DMS79 (cell line): ENCODE results near the gene TRABD2B.
A peak's percentile ranks its signal among the peaks of the same experiment; 100 is the strongest.

Experiments
- DNase-seq: peaks from one replicate; lab custom pipeline; 2025; lab: John Stamatoyannopoulos, UW

TRABD2B gene

DNA sequence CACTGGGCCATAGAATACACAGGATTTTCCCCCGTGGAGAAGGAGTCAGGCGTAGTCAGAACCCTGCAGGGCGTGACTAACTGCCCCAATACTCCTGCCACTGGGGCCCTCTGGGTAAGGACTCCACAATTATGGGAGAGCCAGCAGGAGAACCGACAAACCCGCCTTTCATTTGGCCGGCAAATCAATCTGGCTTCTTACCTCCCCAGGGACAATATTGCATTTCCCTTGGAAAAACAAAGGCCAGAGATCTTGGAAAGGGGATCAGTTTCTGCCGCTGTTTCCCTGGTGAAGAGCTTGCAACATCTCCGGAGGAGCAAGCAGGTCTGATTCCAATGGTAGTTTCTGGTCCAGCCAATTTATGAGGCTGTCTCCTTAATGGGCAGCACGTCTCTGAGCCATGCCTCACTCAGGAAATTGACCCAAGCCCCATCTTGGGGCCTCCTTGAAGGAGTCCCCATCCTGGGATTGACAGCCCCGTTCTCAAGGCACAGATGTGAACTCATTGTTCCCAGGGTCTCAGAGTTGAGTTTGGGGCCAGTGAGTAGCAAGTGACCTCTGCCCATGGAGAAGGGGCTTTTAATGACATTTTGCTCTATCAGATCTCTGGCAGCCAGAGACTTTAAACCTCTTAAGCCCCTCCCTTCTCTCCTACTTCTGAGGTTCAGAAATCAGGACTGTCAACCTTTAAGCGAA lies 4.3 kb downstream of the TRABD2B start:
- DNase-seq: no peak

DNA sequence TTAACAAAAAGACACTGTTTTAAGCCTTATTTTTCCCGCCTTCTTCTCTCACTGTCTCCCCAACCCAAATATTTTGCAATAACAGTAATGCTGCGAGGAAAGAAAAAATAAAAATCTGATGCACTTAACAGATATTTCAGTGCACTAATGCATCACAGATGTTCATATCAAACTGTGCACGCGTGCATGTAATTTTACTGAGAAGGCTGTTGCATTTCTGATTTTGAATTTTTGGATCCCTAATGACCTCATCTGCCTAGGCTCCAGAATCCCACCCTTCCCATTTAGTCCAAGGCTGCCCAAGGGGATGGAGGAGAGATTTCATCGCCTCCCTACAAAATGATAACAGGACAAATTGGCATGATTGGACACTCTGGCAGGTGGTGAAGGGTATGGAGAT lies 5.5 kb downstream of the TRABD2B start:
- DNase-seq: no peak

DNA sequence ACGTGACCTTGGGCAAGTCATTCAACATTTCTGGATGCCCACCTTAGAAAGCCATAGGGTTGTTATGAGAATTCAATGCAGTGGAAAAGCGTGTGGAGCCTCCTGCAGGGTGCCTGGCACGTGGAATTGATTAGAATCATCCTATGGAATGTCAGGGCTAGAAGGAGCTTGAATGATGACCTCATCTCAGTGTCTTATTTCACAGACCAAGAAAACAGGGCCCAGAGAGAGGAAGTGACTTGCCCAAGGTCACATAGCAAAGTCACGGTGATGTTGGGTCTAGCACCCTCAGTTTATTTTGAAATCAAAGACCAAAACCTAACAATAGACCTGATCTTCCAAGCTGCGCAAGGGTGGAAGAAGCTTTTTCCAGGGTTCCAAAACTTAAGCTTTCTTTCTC lies 6.0 kb downstream of the TRABD2B start:
- no peak for DNase-seq

DNA sequence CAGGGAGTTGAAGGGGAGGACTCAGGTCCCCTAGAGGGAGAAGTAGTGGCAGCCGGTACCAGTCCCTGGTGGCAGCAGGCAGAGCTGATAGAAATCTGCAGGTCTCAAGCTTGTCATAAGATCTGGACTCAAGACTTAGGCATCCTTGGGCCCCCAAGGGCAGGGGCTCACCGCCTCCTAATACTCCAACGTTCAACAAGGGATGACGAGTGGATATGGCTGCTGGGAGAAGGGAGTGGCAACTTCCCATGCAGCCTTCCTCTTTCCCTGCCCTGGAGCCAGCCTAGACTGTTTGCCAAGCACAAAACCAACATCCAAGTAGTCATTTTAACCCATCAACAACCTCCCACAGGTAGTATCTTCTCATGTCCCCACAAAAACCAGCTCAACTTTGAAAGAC lies 6.9 kb downstream of the TRABD2B start:
- DNase-seq: no peak

DNA sequence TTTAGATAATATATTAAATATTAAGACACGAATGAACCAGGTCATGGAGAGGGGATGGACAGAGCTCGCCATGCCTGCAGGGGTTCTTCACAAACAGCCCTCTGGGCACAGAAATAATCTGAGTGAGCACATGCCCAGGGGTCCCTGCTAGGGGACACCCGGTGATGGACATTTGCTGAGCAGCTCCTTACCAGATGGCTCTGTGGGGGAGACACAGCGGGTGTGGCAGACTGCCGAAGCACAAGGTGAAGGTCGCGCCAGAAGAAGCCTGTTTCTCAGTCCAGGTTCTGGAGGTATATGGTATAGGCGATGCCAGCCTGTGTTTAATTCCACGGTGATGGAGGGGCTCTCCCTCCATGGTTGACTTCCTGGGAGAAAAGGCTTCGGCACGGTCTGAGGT lies 9.6 kb downstream of the TRABD2B start:
- no peak for DNase-seq

DNA sequence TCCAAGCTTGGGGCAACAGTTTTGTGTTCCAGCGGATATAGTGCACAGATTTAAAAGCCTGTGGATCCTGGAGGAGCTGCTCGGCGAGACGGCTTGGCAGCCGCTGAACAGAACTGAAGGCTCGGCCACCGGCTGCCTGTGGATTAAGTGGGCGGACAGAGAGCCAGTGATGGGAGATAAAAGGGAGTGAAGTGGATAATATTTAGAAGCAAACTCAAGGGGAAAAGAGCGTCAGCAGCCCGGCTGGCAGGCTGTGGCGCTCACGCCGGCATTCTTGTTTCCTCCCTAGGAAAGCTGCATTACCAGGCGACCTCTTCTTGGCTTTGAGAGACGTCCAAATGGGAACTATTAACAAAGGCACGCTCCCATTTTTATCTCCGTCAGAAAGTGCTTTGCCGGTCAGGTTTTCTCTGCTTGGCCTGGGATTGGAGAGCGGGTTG lies 10.4 kb downstream of the TRABD2B start:
- peak; percentile 60 for DNase-seq

DNA sequence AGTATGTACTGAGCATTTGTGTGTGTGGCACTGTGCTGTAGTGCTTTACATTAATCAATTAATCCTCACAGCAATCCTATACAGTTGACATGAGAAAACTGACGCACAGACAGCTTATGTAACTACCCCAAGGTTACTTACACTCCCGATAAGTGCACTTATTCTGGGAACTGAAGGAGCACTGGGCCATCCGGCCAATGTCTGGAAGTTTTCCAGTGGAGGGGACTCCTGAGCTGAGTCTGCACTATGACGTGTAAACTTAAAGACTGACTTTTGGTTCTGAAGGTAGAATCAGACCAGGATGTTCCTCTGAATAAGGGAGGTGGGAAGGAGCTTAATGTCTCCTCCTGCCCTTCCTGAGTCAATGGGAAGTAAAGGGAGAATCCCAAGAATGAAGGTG lies 12.2 kb downstream of the TRABD2B start:
- no peak for DNase-seq

DNA sequence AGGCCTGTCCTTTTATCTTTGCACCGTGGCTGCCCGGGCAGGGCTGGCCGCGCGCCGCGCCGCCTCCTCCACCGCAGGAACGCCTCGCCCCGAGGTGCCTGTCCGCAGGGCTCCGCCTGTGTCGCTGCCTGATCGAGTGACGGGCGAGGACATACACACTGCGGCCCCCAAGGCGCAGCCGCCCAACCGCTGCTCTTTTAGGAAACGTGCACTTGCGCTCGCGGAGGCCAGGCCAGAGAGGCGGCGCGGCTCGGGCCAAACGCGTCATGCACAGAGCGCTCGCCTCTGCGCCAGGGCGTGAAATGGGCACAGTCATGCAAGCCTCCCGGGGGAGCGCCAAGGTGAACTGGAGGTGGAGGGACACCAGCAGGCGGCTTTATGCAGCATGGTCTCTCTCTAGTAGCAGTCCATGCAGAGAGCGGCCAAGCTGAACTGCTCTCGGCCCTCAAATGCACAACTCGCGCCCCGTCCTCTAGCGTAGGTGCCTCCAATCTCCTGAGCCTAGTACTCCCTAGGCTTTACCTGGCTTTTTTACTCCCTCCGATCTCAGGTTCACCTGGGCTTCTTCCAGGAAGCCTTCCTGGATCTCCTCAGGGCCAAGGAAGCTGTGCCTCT lies 12.9 kb downstream of the TRABD2B start:
- DNase-seq: no peak

DNA sequence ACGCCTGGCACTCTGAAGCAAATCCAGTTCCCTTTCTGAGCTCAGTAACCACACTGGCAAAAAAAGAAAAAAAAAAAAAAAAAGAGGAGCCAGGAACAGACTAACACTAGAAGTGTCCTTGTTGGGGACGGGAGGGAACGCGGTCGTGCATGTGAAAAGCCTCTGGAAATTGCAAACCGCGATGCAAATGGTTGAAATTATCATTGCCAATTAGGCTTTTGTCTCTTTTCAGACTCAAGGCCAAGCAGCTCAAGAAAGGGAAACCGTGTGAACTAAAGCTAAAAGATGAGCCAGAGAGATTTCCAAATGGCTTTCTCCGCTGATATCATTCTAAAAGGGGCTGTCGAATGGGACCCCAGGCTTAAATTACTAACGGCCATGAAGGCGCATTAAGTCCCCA lies 13.5 kb downstream of the TRABD2B start:
- no peak for DNase-seq

DNA sequence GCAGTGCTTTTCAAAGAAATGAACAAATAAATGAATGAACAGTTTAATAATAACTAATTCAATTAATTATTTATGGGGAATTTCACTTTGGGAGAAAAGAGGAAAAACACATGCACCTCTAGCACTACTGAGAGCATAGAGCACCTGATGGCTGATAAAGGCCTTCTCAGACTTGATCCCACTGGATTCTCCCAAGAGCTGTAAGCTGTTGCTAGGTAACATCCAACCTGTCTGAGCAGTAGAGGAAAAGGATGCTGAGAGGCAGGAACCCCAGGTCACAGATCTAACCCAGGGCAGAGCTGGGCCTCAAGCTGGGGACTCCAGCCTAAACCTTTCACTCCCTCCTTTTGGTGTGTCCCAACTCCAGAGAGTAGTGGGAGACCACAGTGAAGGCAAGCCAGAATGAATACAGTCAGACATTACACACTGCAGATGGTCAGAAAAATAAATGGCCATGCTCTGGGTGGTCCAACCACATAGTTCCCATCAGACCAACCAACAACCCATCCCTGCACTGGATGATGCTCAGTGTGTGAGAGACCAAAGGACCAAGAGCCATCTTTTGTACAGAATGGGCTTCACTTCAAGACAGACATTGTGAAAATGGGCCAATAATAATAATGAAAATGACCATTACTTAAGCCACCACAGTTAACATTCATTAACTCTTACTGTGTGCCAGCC lies 15.4 kb downstream of the TRABD2B start:
- no peak for DNase-seq

DNA sequence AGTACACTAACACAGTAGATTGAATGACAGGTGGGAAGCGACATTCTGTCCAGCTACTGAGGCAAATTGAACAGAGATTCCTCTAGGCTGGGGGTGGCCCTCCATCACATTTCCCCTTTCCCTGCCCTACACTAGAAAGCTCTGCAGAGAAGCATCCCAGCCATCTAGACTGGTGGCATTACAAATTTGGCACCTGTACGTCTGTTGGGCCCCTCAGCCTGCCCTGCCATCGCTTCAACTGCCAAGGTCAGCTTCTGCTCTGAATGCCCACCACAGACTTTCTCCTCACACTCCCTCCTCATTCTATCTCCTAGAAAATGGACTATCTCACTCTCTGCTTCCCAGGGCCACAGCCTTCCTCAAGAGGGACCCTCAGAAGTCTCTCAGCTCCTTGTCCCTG lies 16.7 kb downstream of the TRABD2B start:
- no peak for DNase-seq

DNA sequence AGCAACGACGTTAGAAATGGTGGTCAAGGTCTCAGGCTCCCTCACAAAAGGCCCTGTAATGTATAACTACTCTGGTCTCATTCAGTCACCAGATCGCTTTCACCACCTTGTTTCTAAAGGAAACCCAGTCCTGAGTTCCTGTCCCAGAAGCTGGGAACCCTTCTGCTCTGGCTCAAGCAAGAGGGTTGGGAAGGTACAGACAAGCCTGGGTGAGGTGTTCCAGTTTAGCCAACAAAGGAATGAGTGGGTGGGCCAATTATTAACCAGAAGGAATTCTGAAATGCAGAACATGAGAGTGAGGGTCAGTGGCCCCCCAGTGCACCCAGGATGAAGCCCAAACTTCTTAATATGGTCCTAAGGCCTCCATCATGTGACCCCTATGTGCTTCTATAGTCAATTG lies 17.5 kb downstream of the TRABD2B start:
- DNase-seq: no peak

DNA sequence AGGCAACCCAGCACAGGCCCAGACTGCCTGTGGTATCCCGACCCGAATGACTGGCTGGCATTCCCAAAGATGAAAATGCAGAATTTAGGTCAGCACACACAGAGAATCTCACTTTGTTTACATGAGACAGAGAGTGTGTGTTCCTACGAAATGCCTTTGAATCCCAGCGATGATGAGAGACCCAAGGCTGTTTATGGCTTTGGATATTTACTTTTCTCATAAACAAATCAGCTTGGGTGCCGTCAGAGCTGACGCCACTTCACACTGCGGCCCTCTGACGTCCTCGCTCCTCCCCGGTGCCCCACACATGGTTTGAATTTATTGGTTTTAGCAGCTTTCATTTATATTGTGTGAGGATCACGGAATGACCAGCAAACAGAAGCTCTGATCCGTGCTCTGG lies 18.7 kb downstream of the TRABD2B start:
- no peak for DNase-seq

DNA sequence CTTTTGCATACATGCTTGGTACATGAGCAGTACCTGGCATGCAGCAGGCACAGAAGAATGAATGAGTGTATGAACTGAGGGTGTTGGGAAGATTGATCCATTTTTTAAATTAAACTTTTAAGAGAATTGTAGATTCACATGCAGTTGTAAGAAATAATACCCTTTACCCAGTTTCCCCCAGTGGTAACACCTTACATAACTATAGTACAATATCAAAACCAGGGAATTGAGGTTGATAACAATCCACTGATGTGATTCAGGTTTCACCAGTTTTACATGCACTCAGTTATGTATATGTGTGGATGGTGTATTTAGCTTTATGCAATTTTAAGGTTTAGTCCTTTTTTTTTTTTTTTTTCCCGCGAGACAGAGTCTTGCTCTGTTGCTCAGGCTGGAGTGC lies 20.5 kb downstream of the TRABD2B start:
- DNase-seq: no peak

DNA sequence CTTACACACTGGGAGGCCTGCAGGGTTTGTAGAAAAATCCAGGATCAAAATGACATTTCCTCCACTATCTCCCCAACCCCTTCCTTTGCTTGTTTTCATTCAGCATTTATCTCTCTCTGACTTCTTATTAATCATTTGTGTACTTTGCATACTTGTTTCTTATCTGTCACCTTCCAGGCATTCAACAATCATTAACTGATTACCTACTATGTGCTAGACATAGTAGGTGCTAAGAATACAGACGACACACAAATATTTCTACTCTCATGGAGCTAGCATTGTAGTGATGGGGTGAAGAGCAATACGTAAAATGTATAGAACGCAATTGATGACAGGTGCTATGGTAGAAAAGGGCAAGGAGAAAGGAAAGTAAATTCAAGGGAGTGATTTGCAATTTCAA lies 20.9 kb downstream of the TRABD2B start:
- DNase-seq: no peak

DNA sequence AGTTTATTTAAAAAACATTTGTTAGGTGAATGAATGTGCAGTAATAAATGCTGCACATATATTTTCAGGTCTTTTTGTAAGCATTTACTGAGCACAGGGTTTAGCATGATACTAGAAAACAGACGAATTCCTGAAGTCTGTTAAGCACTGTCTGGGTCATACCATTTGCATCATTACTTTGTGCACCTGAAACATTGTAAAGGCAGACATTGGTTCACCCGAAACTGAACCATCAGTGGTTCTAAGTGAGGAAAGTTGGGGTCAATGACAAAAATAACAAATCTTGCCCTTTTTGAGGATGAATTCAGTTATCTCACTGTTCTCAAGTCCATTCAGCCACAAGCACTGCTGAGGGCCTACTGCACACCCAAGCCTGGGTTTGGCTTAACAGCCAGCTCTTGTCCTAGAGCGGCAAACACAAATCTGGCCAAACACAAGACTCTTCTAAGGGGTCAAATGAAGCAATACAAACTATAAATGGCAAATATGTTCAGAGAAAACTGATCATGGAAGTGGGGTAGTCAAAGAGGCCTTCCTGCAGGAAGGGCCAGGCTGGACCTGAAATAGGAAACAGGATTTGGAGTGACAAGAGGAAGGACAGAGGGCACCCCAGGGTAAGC lies 21.8 kb downstream of the TRABD2B start:
- no peak for DNase-seq

DNA sequence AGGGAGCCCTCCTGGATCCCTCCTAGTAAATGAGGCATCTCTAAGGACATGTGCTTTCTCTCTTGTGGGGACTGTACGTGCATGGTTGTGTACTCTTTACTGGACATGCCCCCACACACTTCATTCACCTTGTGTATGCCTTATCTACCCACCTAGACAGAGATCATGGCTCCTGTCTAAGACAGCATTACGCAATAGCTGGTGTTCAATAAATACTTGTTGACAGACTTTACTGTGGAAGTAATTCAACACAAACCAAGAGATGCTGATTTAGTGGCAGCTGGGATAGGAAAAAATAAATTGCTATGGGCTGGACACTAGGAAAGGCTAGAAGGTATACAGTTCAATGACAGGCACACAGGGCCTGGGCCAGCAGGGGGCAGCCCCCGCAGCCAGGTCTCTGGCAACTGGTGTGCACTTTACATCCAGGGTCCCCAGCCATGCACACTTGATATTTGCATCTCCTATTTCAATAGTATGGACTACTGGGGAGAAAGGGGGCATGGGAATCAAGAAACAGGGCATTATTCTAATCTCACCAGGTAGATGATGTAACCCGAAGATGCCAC lies 24.2 kb downstream of the TRABD2B start:
- DNase-seq: no peak

DNA sequence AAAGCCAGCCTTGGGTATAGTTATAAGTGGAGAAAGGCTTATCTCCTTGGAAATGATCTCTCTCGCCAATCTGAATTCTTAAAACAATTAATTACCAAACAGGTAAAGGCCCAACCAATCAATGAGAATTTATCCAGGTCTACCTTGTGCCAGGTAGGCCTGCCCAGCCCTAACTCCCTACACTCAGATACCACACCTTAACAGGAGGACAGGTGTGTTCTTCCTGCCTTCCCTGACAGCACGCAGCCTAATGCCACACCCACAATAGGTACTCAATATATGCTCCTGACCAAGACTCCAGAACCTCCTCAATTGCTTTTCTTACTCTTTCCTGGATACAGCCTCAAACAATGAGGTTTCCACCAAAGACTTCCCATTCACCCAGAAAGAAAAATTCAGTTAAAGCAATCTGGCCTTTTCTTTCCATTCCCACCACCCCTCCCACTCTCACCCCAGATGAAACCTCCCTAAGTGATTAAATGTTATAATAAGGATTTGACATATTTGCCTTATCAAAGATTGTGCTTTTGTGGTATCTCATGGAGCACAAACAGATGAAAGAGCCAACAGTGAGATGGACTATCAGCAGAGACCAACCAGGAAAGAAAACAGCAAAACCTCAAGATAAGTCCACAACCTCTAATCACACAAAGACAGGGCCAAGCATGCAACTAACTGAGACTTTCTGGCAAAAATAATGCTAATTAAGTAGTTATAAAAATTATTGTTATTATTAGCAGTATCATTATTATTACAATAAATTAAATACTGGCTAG lies 25.6 kb downstream of the TRABD2B start:
- DNase-seq: no peak

DNA sequence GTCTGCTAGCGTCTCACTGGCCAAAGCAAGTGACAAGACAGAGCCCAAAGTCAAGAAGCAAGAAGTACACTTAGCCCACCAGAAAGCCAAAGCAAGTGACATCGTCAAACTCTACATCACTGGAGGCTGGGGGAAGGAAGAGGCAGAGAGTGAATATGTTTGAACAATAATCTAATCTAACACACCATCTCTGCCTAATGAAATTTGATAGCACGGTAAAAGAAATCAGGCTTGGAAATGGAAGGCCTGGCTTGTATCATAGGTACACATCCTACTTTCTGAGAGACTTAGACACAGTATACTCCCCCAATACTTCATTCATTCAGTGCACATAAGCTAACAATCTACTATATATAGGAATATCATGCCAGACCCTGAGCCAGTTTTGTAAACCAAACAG lies 26.3 kb downstream of the TRABD2B start:
- DNase-seq: no peak

DNA sequence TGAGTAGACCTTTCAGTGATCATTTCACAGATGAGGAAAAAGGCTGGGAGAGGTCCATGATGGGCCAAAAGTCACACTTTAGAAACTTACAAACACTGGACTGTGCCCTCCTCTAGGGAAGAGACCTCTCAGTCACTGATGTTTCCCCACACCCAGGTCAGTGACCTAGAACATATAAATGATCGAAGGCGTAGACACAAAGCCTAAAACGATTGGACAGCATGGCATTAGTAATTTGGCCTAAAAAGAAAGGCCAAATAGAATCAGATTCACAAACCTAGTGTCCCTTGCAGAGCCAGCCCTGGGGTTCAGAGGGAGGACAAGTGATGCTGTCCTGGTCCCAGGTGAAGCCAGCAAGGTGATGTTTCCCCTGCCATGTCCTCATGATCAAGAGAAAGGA lies 27.7 kb downstream of the TRABD2B start:
- no peak for DNase-seq

DNA sequence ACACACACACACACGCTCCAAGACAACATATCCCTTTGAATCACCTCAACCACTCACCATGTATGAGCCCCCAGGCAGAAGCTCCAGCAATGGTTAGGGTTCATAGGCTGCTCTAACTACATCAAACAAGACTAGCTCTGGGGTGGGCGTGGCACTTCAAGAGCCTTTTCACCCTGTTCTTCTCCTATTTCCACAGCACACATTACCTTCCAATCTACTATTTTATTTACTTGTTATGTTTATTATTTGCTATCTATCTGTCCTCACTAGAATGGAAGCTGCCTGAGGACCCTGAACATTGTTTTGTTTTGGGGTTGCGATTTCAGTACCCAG lies 28.7 kb downstream of the TRABD2B start:
- DNase-seq: no peak
